GM18858 (cell line): ENCODE results near the gene STAG3.
"Not testable (repeated sequence)": the region's sequence is repeated elsewhere in the genome, so short reads cannot be mapped to it uniquely, and the experiment has no call there.

ENCODE experiments used
- ATAC-seq: cut with Tn5 transposase; IDR thresholded peaks from one replicate; pipeline ENCODE4 v1.9.1; 2021; ENCODE audit not compliant: unreplicated experiment

Gene STAG3

DNA sequence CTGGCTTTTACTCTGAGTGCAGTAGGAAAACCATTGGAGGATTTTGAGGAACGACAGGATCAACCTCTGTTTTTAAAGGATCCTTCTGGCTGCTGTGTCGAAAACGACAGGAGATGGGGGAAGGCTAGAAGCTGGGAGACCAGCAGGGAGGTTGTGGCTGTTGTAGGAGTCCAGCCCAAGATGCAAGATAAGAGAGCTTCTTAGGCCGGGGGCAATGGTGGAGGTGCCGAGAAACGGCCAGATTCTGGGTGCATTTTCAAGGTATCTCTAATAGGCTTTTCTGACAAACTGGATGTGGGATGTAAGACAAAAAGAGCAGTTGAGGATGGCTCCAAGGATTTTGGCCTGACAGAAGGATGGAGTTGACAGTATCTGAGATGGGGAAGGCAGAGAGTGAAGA lies 31.8 kb downstream of the STAG3 start:
- no peak for ATAC-seq

DNA sequence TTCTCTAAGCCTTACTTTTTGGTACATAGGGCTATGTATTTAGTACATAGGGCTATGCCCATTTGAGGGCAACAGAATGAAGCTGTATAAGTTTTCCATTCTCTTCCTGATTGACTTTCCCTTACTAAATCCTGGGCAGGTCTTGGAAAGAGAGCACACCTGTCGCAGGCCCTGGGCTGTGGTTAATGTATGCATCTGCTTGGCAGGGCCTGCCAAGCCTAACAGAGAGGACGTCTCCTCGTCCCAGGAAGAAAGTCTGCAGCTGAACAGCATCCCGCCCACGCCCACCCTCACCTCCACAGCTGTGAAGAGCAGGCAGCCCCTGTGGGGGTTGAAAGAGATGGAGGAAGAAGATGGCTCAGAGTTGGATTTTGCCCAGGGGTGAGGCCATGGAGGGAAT lies 33.1 kb downstream of the STAG3 start:
- ATAC-seq: no peak

DNA sequence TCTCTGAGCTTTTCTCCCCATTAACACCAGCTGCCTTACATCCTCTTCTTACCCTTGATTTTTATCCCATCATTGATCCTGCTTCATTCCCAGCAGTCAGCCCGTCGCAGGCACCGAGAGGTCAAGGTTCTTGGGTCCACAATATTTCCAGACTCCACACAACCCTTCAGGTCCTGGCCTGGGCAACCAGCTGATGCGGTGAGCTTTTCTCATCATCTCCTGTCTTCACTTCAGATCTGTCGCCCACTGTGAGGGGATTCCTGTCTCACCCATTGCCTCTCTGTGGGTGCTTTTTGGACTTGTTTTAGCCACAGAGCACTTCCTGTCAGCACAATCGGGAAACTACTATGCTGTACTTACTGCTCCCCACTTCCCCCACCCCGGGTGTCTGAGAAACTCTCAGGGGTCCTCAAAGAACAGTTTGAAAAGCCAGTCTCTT lies 33.6 kb downstream of the STAG3 start:
- ATAC-seq: no peak

DNA sequence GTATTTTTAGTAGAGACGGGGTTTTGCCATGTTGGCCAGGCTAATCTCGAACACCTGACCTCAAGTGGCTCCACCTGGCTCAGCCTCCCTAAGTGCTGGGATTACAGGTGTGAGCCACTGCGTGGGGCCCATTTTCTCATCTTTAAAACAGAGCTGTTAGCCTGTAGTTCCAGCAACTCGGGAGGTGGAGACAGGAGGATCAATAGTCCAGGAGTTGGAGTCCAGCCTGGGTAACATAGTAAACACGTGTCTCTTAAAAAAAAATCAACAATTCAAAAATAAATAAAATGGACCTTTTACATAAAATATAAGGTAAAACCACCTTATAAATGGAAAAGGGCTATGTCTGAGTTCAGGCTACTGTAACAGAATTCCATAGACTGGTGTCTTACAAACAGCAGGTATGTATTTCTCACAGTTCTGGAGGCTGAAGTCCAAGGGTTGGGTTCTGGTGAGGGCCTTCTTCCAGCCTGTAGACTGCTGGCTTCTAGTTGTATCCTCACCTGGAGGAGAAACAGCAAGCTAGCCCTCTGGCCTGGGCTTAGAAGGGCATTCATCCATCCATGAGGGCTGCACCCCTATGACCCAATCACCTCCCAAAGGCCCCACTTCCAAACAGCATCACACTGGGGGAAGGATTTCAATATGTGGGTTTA lies 35.0 kb downstream of the STAG3 start:
- no peak for ATAC-seq

DNA sequence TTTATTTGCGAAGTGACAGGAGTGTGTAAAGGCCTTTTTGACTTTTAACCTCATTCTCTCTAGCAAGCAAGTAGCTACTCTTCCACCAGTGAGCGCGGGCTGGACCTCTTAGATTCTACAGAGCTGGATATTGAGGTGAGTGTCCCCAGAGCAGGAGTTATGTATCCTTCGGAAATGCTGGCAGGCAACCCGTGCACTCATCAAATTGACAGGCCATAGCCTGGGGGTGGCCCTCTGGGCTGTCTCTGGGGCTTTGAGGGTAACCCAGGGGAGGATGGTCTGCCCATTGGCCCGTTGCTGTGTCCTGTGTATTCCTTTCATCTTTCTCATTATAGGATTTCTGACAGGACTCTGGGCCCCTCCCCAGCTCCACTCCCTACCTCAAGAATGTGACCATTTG lies 36.0 kb downstream of the STAG3 start:
- no peak for ATAC-seq

DNA sequence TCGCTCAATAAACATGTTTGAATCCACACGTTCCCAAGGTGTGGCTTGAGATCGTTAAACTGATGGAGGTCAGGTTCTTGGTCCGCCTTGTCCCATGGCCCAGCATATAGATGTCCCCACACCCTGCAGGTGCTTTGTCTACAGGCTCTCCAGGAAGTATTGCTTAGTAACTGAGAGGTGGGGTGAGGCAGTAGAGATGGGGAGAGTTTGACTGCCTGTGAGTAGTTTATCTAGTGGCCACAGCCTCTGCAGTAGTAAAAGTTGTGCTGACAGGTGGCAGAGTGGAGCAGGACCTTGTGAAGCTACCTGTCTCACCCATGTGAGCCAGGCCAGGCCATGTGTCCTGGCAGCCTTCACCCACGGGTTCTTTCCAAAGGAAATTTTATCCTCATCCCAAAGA lies 36.6 kb downstream of the STAG3 start:
- ATAC-seq: not testable (repeated sequence)

DNA sequence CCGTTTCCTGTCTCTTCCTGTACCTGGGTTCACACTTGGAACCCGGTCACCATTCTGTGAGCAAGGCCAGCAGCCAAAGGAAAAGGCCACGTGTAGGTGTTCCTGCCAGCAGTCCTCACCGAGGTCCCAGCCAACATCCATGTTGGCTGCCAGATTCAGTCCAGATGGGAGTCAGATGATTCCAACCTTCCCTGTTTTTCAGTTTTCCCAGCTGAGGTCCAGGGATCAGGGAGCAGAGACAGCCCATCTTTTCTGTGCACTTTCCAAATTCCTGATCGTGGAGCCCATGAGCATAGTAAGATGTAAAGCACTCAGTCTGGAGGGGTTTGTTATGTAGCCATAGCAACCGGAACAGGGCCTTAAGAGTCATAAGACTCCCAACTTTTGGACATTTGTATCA lies 38.2 kb downstream of the STAG3 start:
- ATAC-seq: no peak

DNA sequence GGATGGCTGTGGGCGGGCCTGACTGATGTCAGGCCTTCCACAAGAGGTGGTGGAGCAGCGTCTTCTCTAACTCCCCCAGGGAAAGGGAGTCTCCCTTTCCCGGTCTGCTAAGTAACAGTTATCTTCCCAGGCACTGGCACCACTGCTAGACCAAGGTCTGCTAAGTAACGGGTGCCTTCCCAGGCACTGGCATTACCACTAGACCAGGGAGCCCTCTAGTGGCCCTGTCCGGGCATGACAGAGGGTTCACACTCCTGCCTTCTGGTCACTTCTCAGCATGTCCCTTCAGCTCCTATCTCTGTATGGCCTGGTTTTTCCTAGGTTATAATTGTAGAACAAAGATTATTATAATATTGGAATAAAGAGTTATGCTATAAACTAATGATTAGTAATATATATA lies 40.2 kb downstream of the STAG3 start:
- ATAC-seq: not testable (repeated sequence)

DNA sequence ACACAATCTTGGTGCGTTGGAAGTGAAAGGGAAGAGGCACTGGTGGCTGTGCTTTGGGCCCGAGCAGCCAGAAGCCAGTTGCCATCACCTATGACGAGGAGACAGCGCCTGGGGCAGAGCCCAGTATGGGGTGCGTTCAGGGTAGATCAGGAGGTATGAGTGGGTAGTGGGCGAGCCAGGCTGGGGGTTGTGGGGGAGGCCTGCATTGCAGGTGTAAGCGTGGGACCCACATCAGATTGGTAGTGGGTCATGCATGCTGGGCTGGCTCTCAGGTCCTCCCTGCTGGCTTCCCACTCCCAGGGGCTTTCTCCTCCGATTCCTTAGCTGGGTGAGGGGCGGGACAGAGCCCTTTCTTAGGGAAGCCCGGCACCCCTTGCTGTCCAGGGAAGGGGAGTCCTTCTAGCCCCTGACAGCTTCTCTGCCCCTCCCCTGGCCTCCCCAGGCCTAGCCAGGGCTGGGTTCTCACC lies 41.6 kb downstream of the STAG3 start:
- ATAC-seq: no peak

DNA sequence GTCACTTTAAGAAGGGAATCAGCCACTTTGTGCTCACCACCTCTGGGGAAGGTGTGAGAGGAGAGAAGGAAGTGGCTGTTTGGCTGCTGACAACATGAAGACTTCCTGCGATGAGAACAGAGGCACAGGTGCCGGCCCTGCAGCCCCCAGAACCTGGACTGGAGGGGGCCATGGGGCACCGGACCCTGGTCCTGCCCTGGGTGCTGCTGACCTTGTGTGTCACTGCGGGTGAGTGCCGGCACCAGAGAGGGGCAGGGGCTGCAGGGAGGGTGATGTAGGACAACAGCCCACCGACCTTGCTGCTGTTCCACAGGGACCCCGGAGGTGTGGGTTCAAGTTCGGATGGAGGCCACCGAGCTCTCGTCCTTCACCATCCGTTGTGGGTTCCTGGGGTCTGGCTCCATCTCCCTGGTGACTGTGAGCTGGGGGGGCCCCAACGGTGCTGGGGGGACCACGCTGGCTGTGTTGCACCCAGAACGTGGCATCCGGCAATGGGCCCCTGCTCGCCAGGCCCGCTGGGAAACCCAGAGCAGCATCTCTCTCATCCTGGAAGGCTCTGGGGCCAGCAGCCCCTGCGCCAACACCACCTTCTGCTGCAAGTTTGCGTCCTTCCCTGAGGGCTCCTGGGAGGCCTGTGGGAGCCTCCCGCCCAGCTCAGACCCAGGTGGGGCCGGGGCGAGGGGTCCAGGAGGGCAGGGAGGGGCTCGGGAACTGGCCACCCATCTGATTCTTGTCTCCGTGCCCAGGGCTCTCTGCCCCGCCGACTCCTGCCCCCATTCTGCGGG lies 42.3 kb downstream of the STAG3 start, which contains the start of gene PVRIG:
Gene PVRIG (plus strand): TSS at position 149 of the 785 bp plus-strand sequence. CDS start 22 bp downstream, at position 171.
- ATAC-seq: not testable (repeated sequence)

DNA sequence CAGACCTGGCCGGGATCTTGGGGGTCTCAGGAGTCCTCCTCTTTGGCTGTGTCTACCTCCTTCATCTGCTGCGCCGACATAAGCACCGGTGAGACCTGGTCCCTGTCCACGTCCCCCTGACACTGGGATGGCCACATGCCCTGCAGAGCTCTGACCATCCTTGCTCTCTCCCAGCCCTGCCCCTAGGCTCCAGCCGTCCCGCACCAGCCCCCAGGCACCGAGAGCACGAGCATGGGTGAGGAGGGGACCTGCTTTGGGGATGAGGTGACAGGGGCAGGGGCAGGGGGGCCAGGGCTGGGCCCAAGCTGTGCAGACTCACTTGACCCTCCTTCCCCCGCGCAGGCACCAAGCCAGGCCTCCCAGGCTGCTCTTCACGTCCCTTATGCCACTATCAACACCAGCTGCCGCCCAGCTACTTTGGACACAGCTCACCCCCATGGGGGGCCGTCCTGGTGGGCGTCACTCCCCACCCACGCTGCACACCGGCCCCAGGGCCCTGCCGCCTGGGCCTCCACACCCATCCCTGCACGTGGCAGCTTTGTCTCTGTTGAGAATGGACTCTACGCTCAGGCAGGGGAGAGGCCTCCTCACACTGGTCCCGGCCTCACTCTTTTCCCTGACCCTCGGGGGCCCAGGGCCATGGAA lies 43.0 kb downstream of the STAG3 start:
- no peak for ATAC-seq

DNA sequence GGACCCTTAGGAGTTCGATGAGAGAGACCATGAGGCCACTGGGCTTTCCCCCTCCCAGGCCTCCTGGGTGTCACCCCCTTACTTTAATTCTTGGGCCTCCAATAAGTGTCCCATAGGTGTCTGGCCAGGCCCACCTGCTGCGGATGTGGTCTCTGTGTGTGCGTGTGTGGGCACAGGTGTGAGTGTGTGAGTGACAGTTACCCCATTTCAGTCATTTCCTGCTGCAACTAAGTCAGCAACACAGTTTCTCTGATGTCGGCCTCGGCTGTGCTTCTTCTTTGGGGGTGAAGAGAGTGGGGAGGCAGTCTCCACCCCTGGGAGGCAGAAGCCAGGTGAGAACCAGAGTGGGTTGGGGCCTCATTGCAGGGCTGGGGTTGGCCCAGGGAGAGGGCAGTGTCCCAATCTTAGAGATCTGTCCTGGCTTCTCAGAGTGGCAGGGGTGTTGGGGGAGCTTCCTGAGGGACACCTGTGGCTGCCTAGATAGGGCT lies 43.6 kb downstream of the STAG3 start:
- peak; percentile 48 for ATAC-seq

DNA sequence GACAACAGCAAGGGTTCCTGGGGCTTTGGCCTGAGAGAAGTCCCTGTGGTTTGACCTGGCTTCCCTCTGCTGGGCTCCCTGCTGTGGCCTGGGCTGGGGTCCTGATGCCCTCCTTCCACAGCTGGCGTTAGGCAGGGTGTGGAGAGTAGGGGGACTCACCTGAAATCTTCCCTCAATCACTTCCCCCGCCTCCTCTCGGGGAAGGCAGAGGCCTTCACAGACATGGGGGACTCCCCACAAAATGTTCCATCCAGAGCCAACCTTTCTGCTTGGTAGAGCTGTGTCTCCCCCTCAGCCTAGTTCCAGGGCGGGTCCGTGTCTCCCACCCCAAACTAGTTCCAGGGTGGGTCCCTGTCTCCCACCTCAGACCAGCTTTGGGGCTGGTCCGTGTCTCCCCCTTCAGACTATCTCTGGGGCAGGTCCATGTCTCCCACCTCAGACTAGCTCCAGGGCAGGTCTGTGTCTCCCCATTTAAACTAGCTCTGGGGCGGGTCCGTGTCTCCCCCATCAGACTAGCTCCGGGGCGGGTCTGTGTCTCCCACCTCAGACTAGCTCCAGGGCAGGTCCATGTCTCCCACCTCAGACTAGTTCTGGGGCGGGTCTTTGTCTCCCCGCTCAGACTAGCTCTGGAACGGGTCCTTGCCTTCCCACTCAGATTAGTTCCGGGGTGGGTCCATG lies 44.2 kb downstream of the STAG3 start:
- no peak for ATAC-seq

DNA sequence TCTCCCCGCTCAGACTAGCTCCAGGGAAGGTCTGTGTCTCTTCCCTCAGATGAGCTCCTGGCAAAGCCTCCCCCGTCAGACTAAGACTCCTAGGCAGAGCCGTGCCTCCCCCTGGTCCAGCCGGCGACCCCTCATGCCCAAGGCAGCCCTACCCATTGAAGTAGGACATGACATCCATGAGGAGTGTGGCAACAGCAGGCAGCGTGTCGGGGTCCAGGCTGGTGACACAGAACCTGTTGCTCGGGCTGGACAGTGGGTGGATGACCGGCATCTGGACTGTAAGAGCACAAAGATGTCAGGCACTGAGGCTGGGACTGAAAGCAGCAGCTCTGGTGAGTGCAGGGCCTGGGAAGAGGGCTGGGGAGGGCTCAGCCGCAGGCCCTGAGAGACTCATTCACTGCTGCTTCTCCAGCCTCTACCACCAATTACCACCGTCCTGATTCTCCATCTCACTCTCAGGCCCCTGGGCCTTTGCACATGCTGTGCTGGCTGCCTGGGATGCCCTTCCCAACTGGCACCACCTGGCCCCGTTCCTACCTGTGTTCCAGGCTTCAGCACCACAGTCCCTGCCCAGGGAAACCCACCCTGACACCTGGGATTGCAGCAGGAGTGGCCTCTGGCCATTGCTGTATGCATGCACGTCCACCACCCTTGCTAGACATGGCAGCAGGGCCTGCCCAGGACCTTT lies 44.9 kb downstream of the STAG3 start:
- no peak for ATAC-seq

DNA sequence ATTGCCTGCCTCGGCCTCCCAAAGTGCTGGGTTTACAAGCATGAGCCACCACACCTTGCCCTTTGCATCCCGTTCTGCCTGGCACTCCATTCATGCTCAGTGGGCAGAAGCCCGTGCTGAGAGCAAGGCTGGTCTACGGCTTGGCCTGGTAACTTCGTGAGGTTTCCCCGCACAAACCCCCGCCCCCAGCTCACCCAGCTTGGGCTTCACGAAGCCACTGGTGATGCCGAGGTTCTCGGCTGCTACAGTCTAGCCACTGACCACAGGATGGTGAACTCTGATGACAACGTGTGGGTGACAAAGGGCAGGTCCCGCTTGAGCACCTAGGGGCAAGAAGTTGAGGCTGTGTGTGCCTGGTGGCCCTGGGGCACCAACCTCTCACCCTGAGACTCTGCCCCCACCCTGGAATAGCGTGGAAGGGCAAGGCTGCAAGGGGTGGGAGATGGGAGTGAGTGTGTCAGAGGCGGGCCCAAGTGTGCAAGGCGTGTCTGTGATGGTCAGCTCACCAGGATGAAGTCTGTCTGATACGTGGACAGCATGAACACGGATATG lies 45.7 kb downstream of the STAG3 start:
- not testable (repeated sequence) for ATAC-seq

DNA sequence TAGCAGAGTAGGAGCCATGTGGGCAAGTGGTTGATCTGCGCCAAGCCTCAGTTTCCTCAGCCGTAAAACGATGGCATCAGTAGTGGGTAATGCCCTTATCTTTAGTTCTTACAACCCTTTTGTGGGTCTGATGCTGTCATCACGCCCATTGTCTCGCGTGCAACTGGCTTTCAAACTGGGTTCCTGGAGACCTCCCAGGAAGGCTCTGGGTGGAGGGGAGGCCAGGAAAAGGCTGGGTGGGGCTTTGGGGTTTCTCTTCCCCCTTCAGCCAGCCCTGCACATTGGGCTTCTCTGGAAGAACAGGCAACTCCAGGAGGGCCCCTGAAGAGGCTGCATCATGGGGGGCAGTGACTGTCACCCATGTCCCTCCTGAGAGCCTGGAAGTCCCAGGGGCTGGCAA lies 47.2 kb downstream of the STAG3 start:
- not testable (repeated sequence) for ATAC-seq

DNA sequence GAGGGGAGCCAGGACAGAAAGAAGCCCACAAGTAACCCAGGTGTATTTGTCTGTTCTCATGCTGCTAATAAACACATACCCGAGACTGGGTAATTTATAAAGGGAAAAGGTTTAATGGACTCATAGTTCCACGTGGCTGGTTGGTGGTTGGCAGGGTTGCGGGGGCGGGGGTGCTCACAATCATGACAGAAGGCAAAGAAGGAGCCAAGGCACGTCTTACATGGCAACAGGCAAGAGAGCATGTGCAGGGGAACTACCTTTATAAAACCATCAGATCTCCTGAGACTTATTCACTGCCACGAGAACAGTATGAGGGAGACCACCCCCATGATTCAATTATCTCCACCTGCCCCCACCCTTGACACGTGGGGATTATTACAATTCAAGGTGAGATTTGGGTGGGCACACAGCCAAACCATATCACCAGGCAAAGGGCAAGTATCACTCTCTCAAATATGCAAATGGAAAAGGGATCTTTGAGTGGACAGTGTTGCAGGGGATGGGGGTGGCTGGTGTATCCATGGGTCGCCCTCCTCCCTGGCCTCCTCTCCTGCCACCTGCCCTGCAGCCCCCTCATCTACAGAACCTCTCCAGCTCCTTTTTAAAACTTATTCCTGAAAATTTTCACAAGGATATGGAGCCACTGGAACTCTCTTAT lies 57.1 kb downstream of the STAG3 start:
- ATAC-seq: not testable (repeated sequence)

DNA sequence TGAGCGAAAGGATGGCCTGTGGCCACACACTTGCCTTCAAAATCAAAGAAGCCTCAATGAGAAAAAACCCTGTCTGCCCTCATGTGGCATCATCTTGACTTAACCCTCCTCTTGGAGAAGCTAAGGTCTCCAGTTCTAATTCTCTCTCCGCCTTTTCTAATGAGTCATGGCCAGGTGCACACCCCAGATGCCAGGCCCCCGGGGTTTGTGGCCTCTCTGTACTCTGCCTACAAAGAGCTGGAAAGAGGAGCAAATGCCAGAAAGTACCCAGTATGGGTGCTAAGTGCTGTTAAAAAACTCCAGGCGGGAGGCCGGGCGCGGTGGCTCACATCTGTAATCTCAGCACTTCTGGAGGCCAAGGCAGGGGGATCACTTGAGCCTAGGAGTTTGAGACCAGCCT lies 62.3 kb downstream of the STAG3 start:
- ATAC-seq: not testable (repeated sequence)

DNA sequence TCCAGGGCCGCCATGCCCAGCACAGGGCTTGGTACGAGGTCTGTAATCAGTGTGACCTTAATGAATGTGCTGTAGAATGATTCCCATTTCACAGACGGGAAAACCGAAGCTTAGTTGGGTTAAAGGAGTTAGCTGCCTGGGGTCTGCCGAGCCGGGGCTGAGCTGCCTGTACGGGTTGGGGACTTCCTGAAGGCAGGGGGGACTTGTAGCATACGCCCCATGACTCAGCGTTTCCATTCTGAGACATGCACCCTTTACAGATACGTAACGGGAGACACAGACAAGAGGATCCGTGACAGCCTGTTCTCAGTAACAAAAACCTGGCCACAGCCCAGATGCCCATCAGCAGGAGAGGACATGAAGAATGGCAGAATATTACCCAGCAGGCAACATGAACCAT lies 65.7 kb downstream of the STAG3 start:
- not testable (repeated sequence) for ATAC-seq
